ENCODE results near the gene NPLOC4.

- TF ChIP-seq CTCF (IDR thresholded peaks at IDR 0.05) (no peak), POLR2A (IDR thresholded peaks at IDR 0.05) (no peak)
These were observed 20.0 kb downstream of the NPLOC4 start for GRCh38 chr17:81616877-81617276.

All from thyroid gland (tissue), 4 donors.